Endothelial cell of umbilical vein (primary cell): ENCODE data around the gene BMP8A.

ENCODE experiments used
- EZH2 ChIP-seq: IDR thresholded peaks from 2 replicates; pipeline ENCODE4 v1.6.1; 2012; ENCODE audit warnings: borderline replicate concordance, low read depth, mild to moderate bottlenecking, moderate library complexity, low read length, inconsistent platforms; ENCODE audit not compliant: severe bottlenecking
- FOS ChIP-seq: IDR thresholded peaks from 2 replicates; pipeline ENCODE4 v1.6.1; 2011; ENCODE audit warnings: mild to moderate bottlenecking, low read length, moderate library complexity, borderline replicate concordance; ENCODE audit not compliant: insufficient read depth
- POLR2AphosphoS5 ChIP-seq: IDR thresholded peaks from 2 replicates; pipeline ENCODE4 v1.6.1; 2012; ENCODE audit warnings: low read depth, mild to moderate bottlenecking, control low read depth, low read length, moderate library complexity; ENCODE audit not compliant: insufficient read depth
- TF ChIP-seq, protein P1 (sequence below), 2 donors: IDR thresholded peaks; 1 replicate in 1 of 2; 2 replicates in 1 of 2; pipeline ENCODE4 v1.5.1; 2011; ENCODE audit warnings: low read length in 2 of 2, mild to moderate bottlenecking in 2 of 2, moderate library complexity in 2 of 2, control low read depth in 1 of 2, inconsistent platforms in 1 of 2, low read depth in 1 of 2; ENCODE audit not compliant: insufficient read depth in 1 of 2; ENCODE audit errors: extremely low read depth in 1 of 2

DNA sequence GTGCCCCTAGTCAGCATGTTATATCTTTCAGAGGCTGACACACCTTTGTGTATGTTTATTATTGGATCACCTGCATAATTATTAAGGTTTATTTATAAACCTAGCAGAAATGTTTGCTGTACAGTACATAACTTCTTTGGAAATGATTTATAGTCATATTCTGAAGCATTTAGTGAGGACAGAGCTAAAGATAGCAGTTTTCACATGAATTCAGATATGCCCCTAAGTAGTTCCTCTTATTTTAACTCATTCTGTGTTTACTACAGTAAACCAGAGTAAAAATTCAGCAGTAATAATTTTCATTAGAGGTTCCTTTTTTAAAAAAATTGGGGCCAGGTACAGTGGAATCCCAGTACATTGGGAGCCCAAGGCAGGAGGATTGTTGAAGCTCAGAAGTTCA lies 21.4 kb upstream of the BMP8A start:
- TF ChIP-seq POLR2AphosphoS5 (no peak), EZH2 (no peak), FOS (no peak)
- TF ChIP-seq, protein P1, sequence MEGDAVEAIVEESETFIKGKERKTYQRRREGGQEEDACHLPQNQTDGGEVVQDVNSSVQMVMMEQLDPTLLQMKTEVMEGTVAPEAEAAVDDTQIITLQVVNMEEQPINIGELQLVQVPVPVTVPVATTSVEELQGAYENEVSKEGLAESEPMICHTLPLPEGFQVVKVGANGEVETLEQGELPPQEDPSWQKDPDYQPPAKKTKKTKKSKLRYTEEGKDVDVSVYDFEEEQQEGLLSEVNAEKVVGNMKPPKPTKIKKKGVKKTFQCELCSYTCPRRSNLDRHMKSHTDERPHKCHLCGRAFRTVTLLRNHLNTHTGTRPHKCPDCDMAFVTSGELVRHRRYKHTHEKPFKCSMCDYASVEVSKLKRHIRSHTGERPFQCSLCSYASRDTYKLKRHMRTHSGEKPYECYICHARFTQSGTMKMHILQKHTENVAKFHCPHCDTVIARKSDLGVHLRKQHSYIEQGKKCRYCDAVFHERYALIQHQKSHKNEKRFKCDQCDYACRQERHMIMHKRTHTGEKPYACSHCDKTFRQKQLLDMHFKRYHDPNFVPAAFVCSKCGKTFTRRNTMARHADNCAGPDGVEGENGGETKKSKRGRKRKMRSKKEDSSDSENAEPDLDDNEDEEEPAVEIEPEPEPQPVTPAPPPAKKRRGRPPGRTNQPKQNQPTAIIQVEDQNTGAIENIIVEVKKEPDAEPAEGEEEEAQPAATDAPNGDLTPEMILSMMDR (IDR thresholded peaks at IDR 0.05; ENCODE audit: extremely low read depth in 1 of 2, insufficient read depth in 1 of 2, low read depth in 1 of 2, low read length in 2 of 2), result no peak
